Astrocyte of the cerebellum (primary cell): ENCODE data around the gene NIPSNAP3A.

Experiments used
- DNase-seq: peaks from one replicate; pipeline ENCODE4 v3.0.0-alpha.2; 2011; ENCODE audit warnings: low read depth
- H3K4me3 ChIP-seq: 2 replicates; pipeline ENCODE4 v1.5.1; 2011; ENCODE audit warnings: mild to moderate bottlenecking, low read depth, low read length, moderate library complexity
- in situ Hi-C: cut with HindIII; loops from 2 replicates; pipeline ENCODE4 v1.10.0; 2017; ENCODE audit warnings: low sequenced_read_pairs
- TF ChIP-seq, protein P1 (sequence below): IDR thresholded peaks from 2 replicates; pipeline ENCODE4 v1.5.1; 2012; ENCODE audit warnings: low read length, low read depth, moderate library complexity, mild to moderate bottlenecking; ENCODE audit errors: missing control alignments

Gene NIPSNAP3A

DNA sequence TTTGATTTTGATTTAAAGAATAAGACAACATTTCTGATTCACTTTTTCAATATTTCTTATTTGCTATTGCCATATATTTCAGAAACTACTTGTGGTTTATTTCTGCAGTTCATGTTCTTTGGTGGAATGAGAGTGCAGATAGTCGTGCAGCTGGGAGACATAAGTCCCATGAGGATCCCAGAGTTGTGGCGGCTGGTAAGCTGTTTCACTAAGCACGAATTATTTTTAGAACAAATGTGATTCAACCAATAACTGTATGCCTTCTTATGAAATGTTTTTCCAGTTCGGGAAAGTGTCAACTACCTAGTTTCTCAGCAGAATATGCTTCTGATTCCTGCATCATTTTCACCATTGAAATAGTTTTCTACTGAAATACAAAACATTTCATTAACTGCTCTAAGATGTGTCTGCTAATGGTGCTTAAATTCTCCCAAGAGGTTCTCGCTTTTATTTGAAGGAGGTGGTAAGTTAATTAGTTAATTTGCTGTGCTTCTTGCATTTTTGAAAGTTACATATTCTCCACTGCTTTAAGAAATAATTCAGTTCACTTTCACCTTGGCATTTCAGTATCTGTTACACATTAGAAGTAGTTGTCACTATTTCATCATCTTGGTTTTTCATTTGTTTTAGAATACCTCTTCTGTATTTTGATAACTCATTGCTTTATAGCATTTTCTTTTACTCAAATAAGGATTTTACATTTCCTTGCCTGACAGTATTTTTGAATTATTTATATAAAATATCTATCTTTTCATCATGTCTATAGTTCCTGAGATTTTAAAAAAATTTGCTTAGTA, 25.4 kb downstream of the NIPSNAP3A start:
- TF ChIP-seq, protein P1, sequence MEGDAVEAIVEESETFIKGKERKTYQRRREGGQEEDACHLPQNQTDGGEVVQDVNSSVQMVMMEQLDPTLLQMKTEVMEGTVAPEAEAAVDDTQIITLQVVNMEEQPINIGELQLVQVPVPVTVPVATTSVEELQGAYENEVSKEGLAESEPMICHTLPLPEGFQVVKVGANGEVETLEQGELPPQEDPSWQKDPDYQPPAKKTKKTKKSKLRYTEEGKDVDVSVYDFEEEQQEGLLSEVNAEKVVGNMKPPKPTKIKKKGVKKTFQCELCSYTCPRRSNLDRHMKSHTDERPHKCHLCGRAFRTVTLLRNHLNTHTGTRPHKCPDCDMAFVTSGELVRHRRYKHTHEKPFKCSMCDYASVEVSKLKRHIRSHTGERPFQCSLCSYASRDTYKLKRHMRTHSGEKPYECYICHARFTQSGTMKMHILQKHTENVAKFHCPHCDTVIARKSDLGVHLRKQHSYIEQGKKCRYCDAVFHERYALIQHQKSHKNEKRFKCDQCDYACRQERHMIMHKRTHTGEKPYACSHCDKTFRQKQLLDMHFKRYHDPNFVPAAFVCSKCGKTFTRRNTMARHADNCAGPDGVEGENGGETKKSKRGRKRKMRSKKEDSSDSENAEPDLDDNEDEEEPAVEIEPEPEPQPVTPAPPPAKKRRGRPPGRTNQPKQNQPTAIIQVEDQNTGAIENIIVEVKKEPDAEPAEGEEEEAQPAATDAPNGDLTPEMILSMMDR = no peak
- DNase-seq = no peak
- H3K4me3 ChIP-seq = no peak overlapping the region
- in situ Hi-C loops = no loop called here

DNA sequence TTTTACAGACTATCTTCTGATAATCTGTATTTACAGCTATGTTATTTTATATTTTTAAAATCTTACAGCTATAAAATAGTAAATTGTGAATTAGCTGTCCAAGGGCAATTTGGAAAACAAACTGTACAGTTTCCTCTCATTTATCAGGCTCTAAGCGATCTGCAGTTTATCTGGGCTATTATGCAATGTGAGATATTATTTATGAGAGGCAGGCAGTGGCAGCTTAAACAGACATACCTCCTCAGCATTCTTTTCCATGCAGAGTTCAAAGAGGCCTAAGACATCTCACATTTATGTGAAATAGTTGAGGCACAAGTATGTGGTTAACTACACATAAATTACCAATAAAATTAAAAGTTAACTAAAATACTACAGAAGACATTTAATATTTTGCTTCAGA, 26.6 kb downstream of the NIPSNAP3A start:
- in situ Hi-C loops = no loop called here
- TF ChIP-seq, protein P1 = no peak
- no peak for DNase-seq
- no peak overlapping the region for H3K4me3 ChIP-seq

DNA sequence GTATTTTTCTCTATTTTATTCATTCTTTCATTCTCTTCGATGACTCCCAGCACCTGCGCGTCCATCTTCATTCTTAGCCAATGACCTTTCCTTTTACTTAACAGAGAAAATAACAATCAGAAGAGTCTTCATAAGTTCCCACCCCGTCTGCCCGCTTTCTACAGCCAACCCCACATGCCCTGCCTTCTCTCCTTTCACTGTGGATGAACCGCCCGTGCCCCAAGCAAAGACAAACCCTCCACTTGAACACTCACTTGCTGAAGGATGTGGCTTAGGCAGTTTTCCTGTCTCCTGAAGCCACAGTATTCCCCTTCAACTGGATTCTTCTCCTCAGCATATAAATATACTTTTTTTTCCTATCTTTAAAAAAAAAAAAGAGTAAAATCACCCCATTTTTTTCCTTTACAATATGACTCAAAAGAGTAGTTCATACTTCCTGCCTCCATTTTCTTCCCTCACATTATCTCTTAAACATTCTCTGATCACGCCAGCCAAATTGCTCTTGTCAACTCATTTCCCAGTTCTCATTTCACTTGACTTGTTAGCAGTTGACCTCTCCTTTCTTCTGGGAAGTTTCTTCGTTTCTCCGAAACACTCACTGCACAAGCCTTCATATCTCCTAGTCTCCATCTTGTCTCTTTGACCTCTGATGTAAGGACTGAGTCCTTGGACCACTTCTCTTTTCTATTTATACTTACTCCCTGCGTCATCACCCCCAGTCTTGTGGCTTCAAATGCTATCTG, 27.5 kb downstream of the NIPSNAP3A start:
- no peak overlapping the region for H3K4me3 ChIP-seq
- DNase-seq = no peak
- TF ChIP-seq, protein P1 = no peak
- in situ Hi-C loops = no loop called here

DNA sequence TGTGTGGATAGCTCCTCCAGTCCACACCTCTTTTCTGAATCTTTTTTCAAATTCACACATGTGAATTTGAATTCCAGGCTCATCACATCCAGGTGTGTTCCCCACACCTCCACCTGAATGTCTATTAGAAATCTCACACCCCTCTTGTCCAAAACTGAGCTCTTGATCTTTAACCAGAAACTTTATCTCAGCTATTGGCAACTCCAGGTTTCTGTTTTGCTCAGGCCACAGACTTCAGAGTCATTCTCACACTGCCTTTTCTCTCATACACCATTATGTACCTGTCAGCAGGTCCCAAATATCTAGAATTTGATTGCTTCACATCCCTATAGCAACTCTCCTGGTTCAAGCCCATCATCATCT, 28.1 kb downstream of the NIPSNAP3A start:
- TF ChIP-seq, protein P1 = no peak
- in situ Hi-C loops = no loop called here
- no peak overlapping the region for H3K4me3 ChIP-seq
- DNase-seq = no peak

DNA sequence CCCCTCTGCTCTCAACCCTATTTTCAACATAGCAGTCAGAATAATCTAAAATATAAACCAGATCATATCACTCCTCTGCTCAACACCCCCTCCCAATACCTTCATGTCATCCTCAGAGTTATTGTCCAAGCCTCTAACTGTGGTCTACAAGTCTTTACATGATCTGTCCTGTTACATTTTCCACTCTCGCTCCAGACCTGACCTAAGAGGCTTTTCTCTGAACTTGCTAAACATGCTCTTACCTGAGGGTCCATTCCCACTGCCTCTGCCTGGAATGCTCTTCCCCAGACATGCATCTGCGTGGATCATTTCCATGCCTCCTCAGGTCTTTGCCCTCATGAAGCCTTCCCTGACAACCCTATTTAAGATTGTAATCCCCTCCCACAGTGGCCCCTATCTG, 28.5 kb downstream of the NIPSNAP3A start:
- TF ChIP-seq, protein P1 = no peak
- in situ Hi-C loops = no loop called here

DNA sequence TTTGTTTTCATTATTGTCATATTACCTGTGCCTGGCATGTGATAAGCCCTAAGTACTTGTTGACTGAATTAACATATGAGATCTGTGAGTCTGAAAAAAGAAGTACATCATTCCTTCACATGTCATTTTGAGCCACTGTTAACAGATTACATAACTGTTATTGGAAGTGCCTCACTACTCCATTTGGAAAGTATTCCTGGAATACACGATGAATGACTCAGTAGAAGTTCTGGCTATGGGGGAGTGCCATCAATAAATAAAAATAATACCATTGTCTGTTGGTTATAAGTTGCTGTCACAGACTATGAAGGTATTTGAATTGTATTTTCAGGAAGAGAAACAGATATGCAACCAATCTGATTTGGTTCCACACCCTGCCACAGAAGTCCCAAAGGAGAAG, 29.3 kb downstream of the NIPSNAP3A start:
- no peak overlapping the region for H3K4me3 ChIP-seq
- in situ Hi-C loops = no loop called here
- TF ChIP-seq, protein P1 = no peak
- DNase-seq = no peak

More for the DNA sequence above, 28.5 kb downstream of the NIPSNAP3A start:
- H3K4me3 ChIP-seq = no peak overlapping the region
- no peak for DNase-seq
